ENCODE data around the gene EDAR.

The EDAR gene

GRCh38 chr2:108940156-108940555 is 48.9 kb downstream of the EDAR start:
- no peak for DNase-seq (ENCODE audit: low read depth, low spot score)

GRCh38 chr2:108938077-108938710 is 50.8 kb downstream of the EDAR start:
- DNase-seq (ENCODE audit: low read depth, low spot score): no peak

GRCh38 chr2:108937367-108938017 is 51.5 kb downstream of the EDAR start:
- DNase-seq (ENCODE audit: low read depth, low spot score): no peak

- no peak for DNase-seq (ENCODE audit: low read depth, low spot score)
These were observed 52.2 kb downstream of the EDAR start for GRCh38 chr2:108936866-108937265.

- no peak for DNase-seq (ENCODE audit: low read depth, low spot score)
These were observed 52.8 kb downstream of the EDAR start for GRCh38 chr2:108936076-108936864.

GRCh38 chr2:108935271-108935741 is 53.7 kb downstream of the EDAR start:
- DNase-seq (ENCODE audit: low read depth, low spot score): peak; percentile 52

GRCh38 chr2:108934583-108935245 is 54.3 kb downstream of the EDAR start:
- no peak for DNase-seq (ENCODE audit: low read depth, low spot score)

GRCh38 chr2:108934151-108934550 is 54.9 kb downstream of the EDAR start:
- DNase-seq (ENCODE audit: low read depth, low spot score): no peak

- DNase-seq (ENCODE audit: low read depth, low spot score): no peak
These were observed 55.3 kb downstream of the EDAR start for GRCh38 chr2:108933691-108934117.

- DNase-seq (ENCODE audit: low read depth, low spot score): no peak
These were observed 56.2 kb downstream of the EDAR start for GRCh38 chr2:108932736-108933332.

- no peak for DNase-seq (ENCODE audit: low read depth, low spot score)
These were observed 57.6 kb downstream of the EDAR start for GRCh38 chr2:108931372-108931771.

- no peak for DNase-seq (ENCODE audit: low read depth, low spot score)
These were observed 59.1 kb downstream of the EDAR start for GRCh38 chr2:108929807-108930425.

- no peak for DNase-seq (ENCODE audit: low read depth, low spot score)
These were observed 60.2 kb downstream of the EDAR start for GRCh38 chr2:108928660-108929377.

- DNase-seq (ENCODE audit: low read depth, low spot score): no peak
These were observed 60.9 kb downstream of the EDAR start for GRCh38 chr2:108927936-108928659.

- DNase-seq (ENCODE audit: low read depth, low spot score): no peak
These were observed 61.6 kb downstream of the EDAR start for GRCh38 chr2:108927405-108927804.

GRCh38 chr2:108926561-108927380 is 62.2 kb downstream of the EDAR start:
- DNase-seq (ENCODE audit: low read depth, low spot score): no peak

GRCh38 chr2:108925735-108926134 is 63.3 kb downstream of the EDAR start:
- no peak for DNase-seq (ENCODE audit: low read depth, low spot score)

GRCh38 chr2:108925286-108925685 is 63.7 kb downstream of the EDAR start:
- DNase-seq (ENCODE audit: low read depth, low spot score): no peak

Data from ELF-1 (cell line).